Parathyroid adenoma (tissue), 2 donors: ENCODE results near the gene RAB35.

Experiments
- H2AFZ ChIP-seq: fragments of 300-600 bp; sonication (generic); one replicate; pipeline ENCODE4 v1.7.0; 2017; ENCODE audit warnings: antibody characterized with exemption, mild to moderate bottlenecking
- H3K27ac ChIP-seq: fragments of 300-600 bp; sonication (generic); one replicate; pipeline ENCODE4 v1.7.0; 2017
- H3K27me3 ChIP-seq: fragments of 300-600 bp; sonication (generic); one replicate; pipeline ENCODE4 v1.7.0; 2017; ENCODE audit warnings: low read length; ENCODE audit not compliant: control insufficient read depth, insufficient read depth
- H3K36me3 ChIP-seq: fragments of 300-600 bp; sonication (generic); one replicate; pipeline ENCODE4 v1.7.0; 2017; ENCODE audit warnings: low read length; ENCODE audit not compliant: control insufficient read depth, insufficient read depth
- H3K4me1 ChIP-seq: fragments of 300-600 bp; sonication (generic); one replicate; pipeline ENCODE4 v1.7.0; 2017; ENCODE audit warnings: control low read depth
- H3K4me2 ChIP-seq: fragments of 300-600 bp; sonication (generic); one replicate; pipeline ENCODE4 v1.7.0; 2017; ENCODE audit warnings: low read length
- H3K4me3 ChIP-seq: fragments of 300-600 bp; sonication (generic); one replicate; pipeline ENCODE4 v1.7.0; 2017; ENCODE audit warnings: low read depth, low read length
- H3K79me2 ChIP-seq: fragments of 300-600 bp; sonication (generic); one replicate; pipeline ENCODE4 v1.7.0; 2017; ENCODE audit warnings: control low read depth
- H3K9ac ChIP-seq: fragments of 300-600 bp; sonication (generic); one replicate; pipeline ENCODE4 v1.7.0; 2017; ENCODE audit warnings: mild to moderate bottlenecking
- H3K9me3 ChIP-seq: fragments of 300-600 bp; sonication (generic); one replicate; pipeline ENCODE4 v1.7.0; 2017; ENCODE audit warnings: low read length; ENCODE audit not compliant: control insufficient read depth
- CTCF ChIP-seq: fragments of 300-600 bp; sonication (generic); IDR thresholded peaks from one replicate; pipeline ENCODE4 v1.7.0; 2017; ENCODE audit warnings: antibody characterized with exemption, mild to moderate bottlenecking
- donor health status: primary hyperparathyroidism.

The RAB35 gene

GRCh38 chr12:120075034-120075616 is 41.4 kb downstream of the RAB35 start:
- Histone ChIP-seq H3K4me3 (no peak overlapping the region), H3K36me3 (no peaks in the 10 kb centered on the region), H3K27me3 (no peaks in the 10 kb centered on the region), H3K79me2 (no peaks in the 10 kb centered on the region), H3K4me2 (no peak overlapping the region), H3K9ac (no peak overlapping the region), H3K27ac (no peak overlapping the region), H3K4me1 (no peaks in the 10 kb centered on the region), H2AFZ (no peak overlapping the region), H3K9me3 (no peaks in the 10 kb centered on the region)
- no peak for TF ChIP-seq CTCF

- no peak overlapping the region for H3K27ac ChIP-seq
Measured at GRCh38 chr12:120072472-120073249, 43.9 kb downstream of the RAB35 start.

GRCh38 chr12:120071493-120072020 is 45.0 kb downstream of the RAB35 start:
- Histone ChIP-seq H3K9me3 (no peaks in the 10 kb centered on the region), H3K4me1 (no peaks in the 10 kb centered on the region), H3K9ac (no peak overlapping the region), H3K4me2 (no peak overlapping the region), H2AFZ (no peak overlapping the region), H3K79me2 (no peaks in the 10 kb centered on the region), H3K27me3 (no peaks in the 10 kb centered on the region), H3K4me3 (no peak overlapping the region), H3K36me3 (no peaks in the 10 kb centered on the region), H3K27ac (no peak overlapping the region)
- no peak for TF ChIP-seq CTCF

More at GRCh38 chr12:120072472-120073249, 43.9 kb downstream of the RAB35 start:
- no peak for TF ChIP-seq CTCF
- Histone ChIP-seq H3K4me1 (no peaks in the 10 kb centered on the region), H3K27me3 (no peaks in the 10 kb centered on the region), H3K79me2 (no peaks in the 10 kb centered on the region), H3K36me3 (no peaks in the 10 kb centered on the region), H3K9ac (no peak overlapping the region), H2AFZ (no peak overlapping the region), H3K9me3 (no peaks in the 10 kb centered on the region), H3K4me2 (no peak overlapping the region), H3K4me3 (no peak overlapping the region)

GRCh38 chr12:120069278-120069677 is 47.3 kb downstream of the RAB35 start:
- Histone ChIP-seq H2AFZ (no peak overlapping the region), H3K27ac (no peak overlapping the region), H3K9me3 (no peaks in the 10 kb centered on the region), H3K4me1 (no peaks in the 10 kb centered on the region), H3K27me3 (no peaks in the 10 kb centered on the region), H3K4me3 (no peak overlapping the region), H3K79me2 (no peaks in the 10 kb centered on the region), H3K9ac (no peak overlapping the region), H3K4me2 (no peak overlapping the region), H3K36me3 (no peaks in the 10 kb centered on the region)
- no peak for TF ChIP-seq CTCF
